OCI-M2 (cell line): ENCODE results near the gene HIPK1.
"Not testable (repeated sequence)": the region's sequence is repeated elsewhere in the genome, so short reads cannot be mapped to it uniquely, and the experiment has no call there.

Experiments
- DNase-seq: peaks from one replicate; lab custom pipeline; 2025; ENCODE audit not compliant: unreplicated experiment; lab: John Stamatoyannopoulos, UW

Gene HIPK1

GRCh38 chr1:114009393-114009792 is 80.3 kb downstream of the HIPK1 start:
- no peak for DNase-seq

- DNase-seq, result no peak
Measured at GRCh38 chr1:114010433-114011184, 81.5 kb downstream of the HIPK1 start.

- no peak for DNase-seq
Measured at GRCh38 chr1:114011796-114012195, 82.7 kb downstream of the HIPK1 start.

GRCh38 chr1:114015075-114015474 is 86.0 kb downstream of the HIPK1 start:
- no peak for DNase-seq

GRCh38 chr1:114019724-114020123 is 90.6 kb downstream of the HIPK1 start:
- not testable (repeated sequence) for DNase-seq

- no peak for DNase-seq
Measured at GRCh38 chr1:114021665-114022099, 92.6 kb downstream of the HIPK1 start.

GRCh38 chr1:114022877-114023276 is 93.8 kb downstream of the HIPK1 start:
- DNase-seq, result no peak

- DNase-seq, result no peak
Measured at GRCh38 chr1:114023377-114023776, 94.3 kb downstream of the HIPK1 start.

- no peak for DNase-seq
Measured at GRCh38 chr1:114024049-114024448, 94.9 kb downstream of the HIPK1 start.

- no peak for DNase-seq
Measured at GRCh38 chr1:114025609-114026401, 96.7 kb downstream of the HIPK1 start.

GRCh38 chr1:114026797-114027196 is 97.7 kb downstream of the HIPK1 start:
- no peak for DNase-seq
